ENCODE data around the gene GBE1.

Gene GBE1

DNA sequence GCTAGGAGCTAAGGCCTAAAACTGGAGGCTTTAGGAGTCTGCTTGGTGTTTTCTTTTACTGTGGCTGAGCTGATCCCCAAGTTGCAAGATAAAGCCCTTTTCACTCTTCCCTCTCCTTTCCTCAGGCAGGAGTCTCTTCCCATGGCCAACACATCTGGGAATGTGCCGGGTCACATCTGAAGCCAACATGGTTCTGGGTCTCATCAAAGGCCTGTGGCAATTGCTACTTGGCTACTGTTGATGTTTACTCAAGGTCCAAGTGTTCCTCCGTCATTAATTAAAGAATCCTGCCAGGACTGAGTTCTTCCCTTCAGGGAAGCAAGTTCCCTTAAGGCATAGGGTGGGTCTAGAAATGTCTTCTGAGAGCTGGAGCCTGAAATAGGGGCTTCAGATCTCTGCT, 230.2 kb downstream of the GBE1 start:
- 89% methylated on average over 2 of the region's 2 CpGs for WGBS (ENCODE audit: insufficient coverage)

DNA sequence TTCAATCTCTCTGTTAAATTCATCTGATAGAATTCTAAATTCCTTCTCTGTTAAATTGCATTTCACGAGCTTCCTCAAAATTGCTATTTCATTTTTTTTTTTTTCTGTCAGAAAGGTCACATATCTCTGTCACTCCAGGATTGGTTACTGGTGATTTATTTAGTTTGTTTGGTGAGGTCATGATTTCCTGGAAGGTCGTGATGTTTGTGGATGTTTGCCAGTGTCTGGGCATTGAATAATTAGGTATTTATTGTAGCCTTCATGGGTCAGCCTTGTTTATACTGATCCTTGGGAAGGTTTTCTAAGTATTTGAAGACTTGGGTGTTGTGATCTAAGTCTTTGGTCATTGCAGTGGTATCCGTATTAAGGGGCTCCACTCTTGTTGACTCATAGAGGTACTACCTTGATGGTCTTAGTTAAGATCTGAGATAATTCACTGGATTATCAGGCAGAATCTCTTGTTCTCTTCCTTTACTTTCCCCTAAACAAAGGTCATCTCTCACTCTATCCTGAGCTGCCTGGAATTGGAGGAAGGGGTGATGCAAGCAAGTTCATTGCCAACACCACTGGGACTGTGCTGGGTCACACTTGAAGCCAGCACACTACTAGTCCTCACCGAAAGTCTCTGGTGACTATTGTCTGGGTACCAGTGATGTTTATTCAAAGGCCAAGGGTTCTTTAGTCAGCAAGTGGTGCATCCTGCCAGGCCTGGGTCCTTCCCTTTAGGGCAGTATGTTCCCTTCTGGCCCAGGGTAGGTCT, 231.1 kb downstream of the GBE1 start:
- ChIA-PET POLR2A (no interaction called here), CTCF (no interaction called here)
- Histone ChIP-seq H3K36me3 (ENCODE audit: control insufficient read depth in 4 of 4, insufficient read depth in 4 of 4, low read length in 3 of 4) (peaks cover 2 to 34% (median 14%) of the 10 kb centered on the region in 4 experiments), H3K4me1 (ENCODE audit: control extremely low read depth in 1 of 4, control insufficient read depth in 4 of 4, insufficient read depth in 4 of 4, low read length in 3 of 4) (no peaks in the 10 kb centered on the region), H3K27me3 (replicated peaks in 2 of 5; ENCODE audit: control insufficient read depth in 4 of 5, insufficient read depth in 5 of 5, low read length in 4 of 5) (no peaks in the 10 kb centered on the region), H3K4me3 (ENCODE audit: control insufficient read depth in 1 of 7, extremely low read depth in 1 of 7, insufficient read depth in 4 of 7, low read depth in 2 of 7, low read length in 6 of 7) (no peak overlapping the region), H3K27ac (ENCODE audit: insufficient read depth in 1 of 2, low read depth in 1 of 2, low read length in 2 of 2, poor library complexity in 1 of 2, severe bottlenecking in 2 of 2) (no peak overlapping the region), H3K9me3 (ENCODE audit: control extremely low read depth in 1 of 5, control insufficient read depth in 4 of 5, insufficient read depth in 2 of 5, low read depth in 1 of 5, low read length in 4 of 5) (peaks cover 0 to 2% (median 0%) of the 10 kb centered on the region in 5 experiments)
- DNase-seq = no peak
- 87% methylated on average over 3 of the region's 4 CpGs for WGBS (ENCODE audit: insufficient coverage)

More for the DNA sequence above, 230.2 kb downstream of the GBE1 start:
- H3K36me3 ChIP-seq (ENCODE audit: control insufficient read depth in 4 of 4, insufficient read depth in 4 of 4, low read length in 3 of 4) = peaks cover 2 to 34% (median 15%) of the 10 kb centered on the region in 4 experiments
- no peaks in the 10 kb centered on the region for H3K4me1 ChIP-seq (ENCODE audit: control extremely low read depth in 1 of 4, control insufficient read depth in 4 of 4, insufficient read depth in 4 of 4, low read length in 3 of 4)
- peaks cover 0 to 2% (median 0%) of the 10 kb centered on the region in 5 experiments for H3K9me3 ChIP-seq (ENCODE audit: control extremely low read depth in 1 of 5, control insufficient read depth in 4 of 5, insufficient read depth in 2 of 5, low read depth in 1 of 5, low read length in 4 of 5)
- no peak overlapping the region for H3K4me3 ChIP-seq (ENCODE audit: control insufficient read depth in 1 of 7, extremely low read depth in 1 of 7, insufficient read depth in 4 of 7, low read depth in 2 of 7, low read length in 6 of 7)
- H3K27me3 ChIP-seq (replicated peaks in 2 of 5; ENCODE audit: control insufficient read depth in 4 of 5, insufficient read depth in 5 of 5, low read length in 4 of 5) = no peaks in the 10 kb centered on the region
- H3K27ac ChIP-seq (ENCODE audit: insufficient read depth in 1 of 2, low read depth in 1 of 2, low read length in 2 of 2, poor library complexity in 1 of 2, severe bottlenecking in 2 of 2) = no peak overlapping the region
- ChIA-PET POLR2A (no interaction called here), CTCF (no interaction called here)
- no peak for DNase-seq

GRCh38 chr3:81521855-81522254, 239.6 kb downstream of the GBE1 start:
- ChIA-PET CTCF (no interaction called here), POLR2A (no interaction called here)
- WGBS (ENCODE audit: insufficient coverage) = 95% methylated on average over 2 of the region's 2 CpGs

GRCh38 chr3:81518945-81519344, 242.5 kb downstream of the GBE1 start:
- ChIA-PET CTCF (interaction anchor here (0.7 kb wide), 1 partner anchor 68 kb away, joined by 3 read pairs; no protein-coding TSS in a partner anchor), POLR2A (no interaction called here)
- H3K27ac ChIP-seq (ENCODE audit: insufficient read depth in 1 of 2, low read depth in 1 of 2, low read length in 2 of 2, poor library complexity in 1 of 2, severe bottlenecking in 2 of 2) = no peak overlapping the region
- no peak for DNase-seq
- peaks cover 0 to 2% (median 0%) of the 10 kb centered on the region in 4 experiments for H3K36me3 ChIP-seq (ENCODE audit: control insufficient read depth in 4 of 4, insufficient read depth in 4 of 4, low read length in 3 of 4)
- H3K27me3 ChIP-seq (replicated peaks in 2 of 5; ENCODE audit: control insufficient read depth in 4 of 5, insufficient read depth in 5 of 5, low read length in 4 of 5) = no peaks in the 10 kb centered on the region
- no peaks in the 10 kb centered on the region for H3K4me1 ChIP-seq (ENCODE audit: control extremely low read depth in 1 of 4, control insufficient read depth in 4 of 4, insufficient read depth in 4 of 4, low read length in 3 of 4)
- H3K4me3 ChIP-seq (ENCODE audit: control insufficient read depth in 1 of 7, extremely low read depth in 1 of 7, insufficient read depth in 4 of 7, low read depth in 2 of 7, low read length in 6 of 7) = no peak overlapping the region
- H3K9me3 ChIP-seq (ENCODE audit: control extremely low read depth in 1 of 5, control insufficient read depth in 4 of 5, insufficient read depth in 2 of 5, low read depth in 1 of 5, low read length in 4 of 5) = no peaks in the 10 kb centered on the region

More at GRCh38 chr3:81521855-81522254, 239.6 kb downstream of the GBE1 start:
- Histone ChIP-seq H3K27ac (ENCODE audit: insufficient read depth in 1 of 2, low read depth in 1 of 2, low read length in 2 of 2, poor library complexity in 1 of 2, severe bottlenecking in 2 of 2) (no peak overlapping the region), H3K4me3 (ENCODE audit: control insufficient read depth in 1 of 7, extremely low read depth in 1 of 7, insufficient read depth in 4 of 7, low read depth in 2 of 7, low read length in 6 of 7) (no peak overlapping the region), H3K9me3 (ENCODE audit: control extremely low read depth in 1 of 5, control insufficient read depth in 4 of 5, insufficient read depth in 2 of 5, low read depth in 1 of 5, low read length in 4 of 5) (no peaks in the 10 kb centered on the region), H3K27me3 (replicated peaks in 2 of 5; ENCODE audit: control insufficient read depth in 4 of 5, insufficient read depth in 5 of 5, low read length in 4 of 5) (no peaks in the 10 kb centered on the region), H3K36me3 (ENCODE audit: control insufficient read depth in 4 of 4, insufficient read depth in 4 of 4, low read length in 3 of 4) (no peaks in the 10 kb centered on the region), H3K4me1 (ENCODE audit: control extremely low read depth in 1 of 4, control insufficient read depth in 4 of 4, insufficient read depth in 4 of 4, low read length in 3 of 4) (no peaks in the 10 kb centered on the region)
- no peak for DNase-seq

- DNase-seq = no peak
- ChIA-PET POLR2A (no interaction called here), CTCF (interaction anchor here (1.3 kb wide), 1 partner anchor 25 kb away, joined by 4 read pairs; no protein-coding TSS in a partner anchor)
- no peak overlapping the region for H3K4me3 ChIP-seq (ENCODE audit: control insufficient read depth in 1 of 7, extremely low read depth in 1 of 7, insufficient read depth in 4 of 7, low read depth in 2 of 7, low read length in 6 of 7)
- H3K27ac ChIP-seq (ENCODE audit: insufficient read depth in 1 of 2, low read depth in 1 of 2, low read length in 2 of 2, poor library complexity in 1 of 2, severe bottlenecking in 2 of 2) = no peak overlapping the region
- 100% methylated on average over 1 of the region's 1 CpG for WGBS (ENCODE audit: insufficient coverage)
- no peaks in the 10 kb centered on the region for H3K9me3 ChIP-seq (ENCODE audit: control extremely low read depth in 1 of 5, control insufficient read depth in 4 of 5, insufficient read depth in 2 of 5, low read depth in 1 of 5, low read length in 4 of 5)
- H3K36me3 ChIP-seq (ENCODE audit: control insufficient read depth in 4 of 4, insufficient read depth in 4 of 4, low read length in 3 of 4) = peaks cover 0 to 2% (median 0%) of the 10 kb centered on the region in 4 experiments
- no peaks in the 10 kb centered on the region for H3K27me3 ChIP-seq (replicated peaks in 2 of 5; ENCODE audit: control insufficient read depth in 4 of 5, insufficient read depth in 5 of 5, low read length in 4 of 5)
- H3K4me1 ChIP-seq (ENCODE audit: control extremely low read depth in 1 of 4, control insufficient read depth in 4 of 4, insufficient read depth in 4 of 4, low read length in 3 of 4) = no peaks in the 10 kb centered on the region
Measured at GRCh38 chr3:81516042-81516441, 245.4 kb downstream of the GBE1 start.

GRCh38 chr3:81513591-81513990, 247.9 kb downstream of the GBE1 start:
- Histone ChIP-seq H3K27me3 (replicated peaks in 2 of 5; ENCODE audit: control insufficient read depth in 4 of 5, insufficient read depth in 5 of 5, low read length in 4 of 5) (no peaks in the 10 kb centered on the region), H3K9me3 (ENCODE audit: control extremely low read depth in 1 of 5, control insufficient read depth in 4 of 5, insufficient read depth in 2 of 5, low read depth in 1 of 5, low read length in 4 of 5) (no peaks in the 10 kb centered on the region), H3K36me3 (ENCODE audit: control insufficient read depth in 4 of 4, insufficient read depth in 4 of 4, low read length in 3 of 4) (peaks cover 0 to 2% (median 0%) of the 10 kb centered on the region in 4 experiments), H3K27ac (ENCODE audit: insufficient read depth in 1 of 2, low read depth in 1 of 2, low read length in 2 of 2, poor library complexity in 1 of 2, severe bottlenecking in 2 of 2) (no peak overlapping the region), H3K4me3 (ENCODE audit: control insufficient read depth in 1 of 7, extremely low read depth in 1 of 7, insufficient read depth in 4 of 7, low read depth in 2 of 7, low read length in 6 of 7) (no peak overlapping the region), H3K4me1 (ENCODE audit: control extremely low read depth in 1 of 4, control insufficient read depth in 4 of 4, insufficient read depth in 4 of 4, low read length in 3 of 4) (no peaks in the 10 kb centered on the region)
- ChIA-PET POLR2A (no interaction called here), CTCF (no interaction called here)
- WGBS (ENCODE audit: insufficient coverage) = no CpG with 5 or more reads among the region's 2 CpGs
- no peak for DNase-seq

GRCh38 chr3:81503026-81503425, 258.4 kb downstream of the GBE1 start:
- 100% methylated on average over 2 of the region's 2 CpGs for WGBS (ENCODE audit: insufficient coverage)
- CTCF ChIA-PET = no interaction called here

More at GRCh38 chr3:81503026-81503425, 258.4 kb downstream of the GBE1 start:
- no peak overlapping the region for H3K4me3 ChIP-seq (ENCODE audit: control insufficient read depth in 1 of 7, extremely low read depth in 1 of 7, insufficient read depth in 4 of 7, low read depth in 2 of 7, low read length in 6 of 7)
- no peaks in the 10 kb centered on the region for H3K27me3 ChIP-seq (replicated peaks in 2 of 5; ENCODE audit: control insufficient read depth in 4 of 5, insufficient read depth in 5 of 5, low read length in 4 of 5)
- no peaks in the 10 kb centered on the region for H3K4me1 ChIP-seq (ENCODE audit: control extremely low read depth in 1 of 4, control insufficient read depth in 4 of 4, insufficient read depth in 4 of 4, low read length in 3 of 4)
- POLR2A ChIA-PET = no interaction called here
- peaks cover 0 to 4% (median 3%) of the 10 kb centered on the region in 4 experiments for H3K36me3 ChIP-seq (ENCODE audit: control insufficient read depth in 4 of 4, insufficient read depth in 4 of 4, low read length in 3 of 4)
- H3K27ac ChIP-seq (ENCODE audit: insufficient read depth in 1 of 2, low read depth in 1 of 2, low read length in 2 of 2, poor library complexity in 1 of 2, severe bottlenecking in 2 of 2) = no peak overlapping the region
- peaks cover 0 to 2% (median 0%) of the 10 kb centered on the region in 5 experiments for H3K9me3 ChIP-seq (ENCODE audit: control extremely low read depth in 1 of 5, control insufficient read depth in 4 of 5, insufficient read depth in 2 of 5, low read depth in 1 of 5, low read length in 4 of 5)
- no peak for DNase-seq
